Neuronal stem cell (in vitro differentiated cells): ENCODE measurements around the gene CNIH2.
"Not testable (repeated sequence)": the region's sequence is repeated elsewhere in the genome, so short reads cannot be mapped to it uniquely, and the experiment has no call there.

ENCODE experiments used
- DNase-seq: peaks from one replicate; pipeline ENCODE4 v3.0.0-alpha.2; 2013; ENCODE audit warnings: low spot score
- H2AFZ ChIP-seq: one replicate; pipeline ENCODE4 v1.6.1; 2013; ENCODE audit warnings: mild to moderate bottlenecking, low read length, inconsistent platforms
- H2AK5ac ChIP-seq: 2 replicates; pipeline ENCODE4 v1.6.1; 2013; ENCODE audit warnings: low read depth, mild to moderate bottlenecking, inconsistent platforms, low read length, moderate library complexity, mixed read lengths
- H2BK120ac ChIP-seq: 2 replicates; pipeline ENCODE4 v1.6.1; 2013; ENCODE audit warnings: low read depth, mild to moderate bottlenecking, inconsistent platforms, low read length, moderate library complexity, mixed read lengths
- H2BK12ac ChIP-seq: one replicate; pipeline ENCODE4 v1.6.1; 2013; ENCODE audit warnings: low read length, inconsistent platforms
- H2BK15ac ChIP-seq: 2 replicates; pipeline ENCODE4 v1.6.1; 2013; ENCODE audit warnings: mild to moderate bottlenecking, low read length, inconsistent platforms, mixed read lengths
- H2BK5ac ChIP-seq: one replicate; pipeline ENCODE4 v1.6.1; 2013; ENCODE audit warnings: inconsistent platforms, mild to moderate bottlenecking, low read length, moderate library complexity
- H3K14ac ChIP-seq: one replicate; pipeline ENCODE4 v1.6.1; 2013; ENCODE audit warnings: low read length, inconsistent platforms
- H3K18ac ChIP-seq: 2 replicates; pipeline ENCODE4 v1.6.1; 2013; ENCODE audit warnings: low read length, inconsistent platforms
- H3K23ac ChIP-seq: 2 replicates; pipeline ENCODE4 v1.6.1; 2013; ENCODE audit warnings: low read depth, mild to moderate bottlenecking, mixed read lengths, low read length, inconsistent platforms; ENCODE audit not compliant: poor library complexity
- H3K27ac ChIP-seq: replicated peaks from 3 replicates; pipeline ENCODE4 v1.5.1; 2013; ENCODE audit warnings: low read length, inconsistent platforms
- H3K27me3 ChIP-seq, 3 experiments: 2 replicates each; pipeline ENCODE4 v1.6.1; 2013; ENCODE audit warnings: low read length in 3 of 3, mild to moderate bottlenecking in 2 of 3, inconsistent platforms in 1 of 3, low read depth in 1 of 3, mixed read lengths in 1 of 3, moderate library complexity in 1 of 3; ENCODE audit not compliant: control insufficient read depth in 3 of 3, insufficient read depth in 3 of 3
- H3K36me3 ChIP-seq, 2 donors: replicated peaks in 1 of 2; 2 replicates each; pipeline ENCODE4 v1.6.1; 2013; ENCODE audit warnings: low read length in 2 of 2; ENCODE audit not compliant: control insufficient read depth in 2 of 2, insufficient read depth in 2 of 2
- H3K4ac ChIP-seq: 2 replicates; pipeline ENCODE4 v1.6.1; 2013; ENCODE audit warnings: inconsistent platforms, mild to moderate bottlenecking, low read length, moderate library complexity
- H3K4me1 ChIP-seq, 2 donors: 1 replicate in 1 of 2; 2 replicates in 1 of 2; pipeline ENCODE4 v1.6.1; 2013; ENCODE audit warnings: low read length in 2 of 2, low read depth in 1 of 2; ENCODE audit not compliant: control insufficient read depth in 2 of 2, insufficient read depth in 1 of 2
- H3K4me2 ChIP-seq: one replicate; pipeline ENCODE4 v1.6.1; 2013; ENCODE audit warnings: mild to moderate bottlenecking, low read length, inconsistent platforms; ENCODE audit not compliant: insufficient read depth, poor library complexity, severe bottlenecking
- H3K4me3 ChIP-seq, 2 donors: 2 replicates each; pipeline ENCODE4 v1.5.1; 2013; ENCODE audit warnings: low read length in 2 of 2, mild to moderate bottlenecking in 2 of 2, inconsistent platforms in 1 of 2, moderate library complexity in 1 of 2
- H3K79me1 ChIP-seq: one replicate; pipeline ENCODE4 v1.6.1; 2013; ENCODE audit warnings: low read depth, mild to moderate bottlenecking, inconsistent platforms, low read length, moderate library complexity
- H3K9ac ChIP-seq: one replicate; pipeline ENCODE4 v1.6.1; 2013; ENCODE audit warnings: mild to moderate bottlenecking, low read depth, low read length, inconsistent platforms; ENCODE audit not compliant: poor library complexity
- H3K9me3 ChIP-seq, 2 donors: replicated peaks in 1 of 2; 2 replicates each; pipeline versions ENCODE3 to v1.6.1; 2013; ENCODE audit warnings: low read length in 2 of 2, mild to moderate bottlenecking in 2 of 2, inconsistent platforms in 1 of 2, low read depth in 1 of 2, mixed read lengths in 1 of 2, moderate library complexity in 1 of 2; ENCODE audit not compliant: control insufficient read depth in 2 of 2, insufficient read depth in 1 of 2
- H4K8ac ChIP-seq: one replicate; pipeline ENCODE4 v1.6.1; 2013; ENCODE audit warnings: low read depth, mild to moderate bottlenecking, inconsistent platforms, low read length, moderate library complexity
- H4K91ac ChIP-seq: one replicate; pipeline ENCODE4 v1.6.1; 2013; ENCODE audit warnings: low read length, low read depth, mild to moderate bottlenecking, inconsistent platforms; ENCODE audit not compliant: poor library complexity
- WGBS, 2 donors: extraction: QIAGEN DNeasy Blood & Tissue Kit; methylation state at CpG; one replicate each; pipeline ENCODE4 v1.1.7; 2013; ENCODE audit warnings: missing lambda C conversion rate in 2 of 2, mixed read lengths in 1 of 2; ENCODE audit not compliant: insufficient read length in 2 of 2, insufficient replicate concordance in 1 of 2; ENCODE audit errors: extremely low coverage in 2 of 2; 5-methylcytosine and 5-hydroxymethylcytosine counted together

CNIH2 gene

DNA sequence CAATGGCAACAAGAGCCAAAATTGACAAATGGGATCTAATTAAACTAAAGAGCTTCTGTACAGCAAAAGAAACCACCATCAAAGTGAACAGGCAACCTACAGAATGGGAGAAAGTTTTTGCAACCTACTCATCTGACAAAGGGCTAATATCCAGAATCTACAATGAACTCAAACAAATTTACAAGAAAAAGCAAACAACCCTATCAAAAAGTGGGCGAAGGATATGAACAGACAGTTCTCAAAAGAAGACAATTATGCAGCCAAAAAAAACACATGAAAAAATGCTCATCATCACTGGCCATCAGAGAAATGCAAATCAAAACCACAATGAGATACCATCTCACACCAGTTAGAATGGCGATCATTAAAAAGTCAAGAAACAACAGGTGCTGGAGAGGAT is 42.3 kb downstream of the CNIH2 start:
- not testable (repeated sequence) for H3K4me2 ChIP-seq, H2BK12ac ChIP-seq, H3K27me3 ChIP-seq, H3K4ac ChIP-seq, H3K23ac ChIP-seq, H4K8ac ChIP-seq, H3K36me3 ChIP-seq, H2AFZ ChIP-seq, H3K18ac ChIP-seq, H3K9ac ChIP-seq, H2AK5ac ChIP-seq, H3K79me1 ChIP-seq, H3K4me3 ChIP-seq, H3K14ac ChIP-seq, H2BK120ac ChIP-seq, H4K91ac ChIP-seq, H3K9me3 ChIP-seq, H2BK5ac ChIP-seq, H2BK15ac ChIP-seq, H3K27ac ChIP-seq, DNase-seq
- H3K4me1 ChIP-seq: peaks cover 29 to 34% of the 10 kb centered on the region in 2 donors
- WGBS, 2 donors: no CpG with 5 or more reads among the region's 2 CpGs

DNA sequence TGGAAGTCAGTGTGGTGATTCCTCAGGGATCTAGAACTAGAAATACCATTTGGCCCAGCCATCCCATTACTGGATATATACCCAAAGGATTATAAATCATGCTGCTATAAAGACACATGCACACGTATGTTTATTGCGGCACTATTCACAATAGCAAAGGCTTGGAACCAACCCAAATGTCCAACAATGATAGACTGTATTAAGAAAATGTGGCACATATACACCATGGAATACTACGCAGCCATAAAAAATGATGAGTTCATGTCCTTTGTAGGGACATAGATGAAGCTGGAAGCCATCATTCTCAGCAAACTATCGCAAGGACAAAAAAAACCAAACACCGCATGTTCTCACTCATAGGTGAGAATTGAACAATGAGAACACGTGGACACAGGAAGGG is 42.8 kb downstream of the CNIH2 start:
- DNase-seq, H2AFZ ChIP-seq, H3K4me2 ChIP-seq, H4K91ac ChIP-seq, H4K8ac ChIP-seq, H3K79me1 ChIP-seq, H3K9ac ChIP-seq, H2BK15ac ChIP-seq, H2BK12ac ChIP-seq, H2BK5ac ChIP-seq, H3K14ac ChIP-seq, H3K23ac ChIP-seq, H3K4me3 ChIP-seq, H3K27me3 ChIP-seq, H2AK5ac ChIP-seq, H3K9me3 ChIP-seq, H3K27ac ChIP-seq, H2BK120ac ChIP-seq, H3K36me3 ChIP-seq, H3K4ac ChIP-seq, H3K18ac ChIP-seq: not testable (repeated sequence)
- H3K4me1 ChIP-seq: peaks cover 29 to 38% of the 10 kb centered on the region in 2 donors
- no CpG with 5 or more reads among the region's 6 CpGs for WGBS, 2 donors

DNA sequence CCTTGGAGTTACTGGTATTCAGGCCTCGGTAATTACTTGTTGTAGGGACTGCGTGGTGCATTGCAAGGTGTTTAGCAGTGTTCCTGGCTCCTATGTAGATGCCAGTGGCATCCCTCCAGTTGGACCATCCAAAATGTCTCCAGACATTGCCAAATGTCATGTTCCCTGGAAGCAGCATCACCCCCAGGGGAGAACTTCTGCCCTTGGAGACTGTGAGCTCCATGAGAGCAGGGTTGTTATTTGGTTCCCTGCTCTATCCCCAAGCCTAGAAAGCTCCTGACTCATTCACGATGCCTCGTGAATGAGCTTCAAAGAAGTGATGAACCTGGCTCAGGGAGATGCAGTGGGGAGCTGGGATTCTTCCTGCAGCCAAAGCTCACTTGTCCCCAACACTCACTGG is 43.6 kb downstream of the CNIH2 start:
- Histone ChIP-seq H2BK120ac (no peak overlapping the region), H2BK15ac (no peak overlapping the region), H3K9me3 (no peaks in the 10 kb centered on the region), H3K4me2 (no peak overlapping the region), H3K4me1 (peaks cover 35 to 44% of the 10 kb centered on the region in 2 donors), H3K27me3 (no peaks in the 10 kb centered on the region), H3K4me3 (no peak overlapping the region), H4K8ac (no peak overlapping the region), H3K27ac (no peak overlapping the region), H2BK5ac (no peak overlapping the region), H3K79me1 (no peaks in the 10 kb centered on the region), H2AFZ (no peak overlapping the region), H4K91ac (no peak overlapping the region), H3K14ac (no peak overlapping the region), H2AK5ac (no peak overlapping the region), H3K18ac (no peak overlapping the region), H3K23ac (no peak overlapping the region), H2BK12ac (no peak overlapping the region), H3K9ac (no peak overlapping the region), H3K36me3 (no peaks in the 10 kb centered on the region), H3K4ac (no peak overlapping the region)
- no CpG with 5 or more reads among the region's 4 CpGs for WGBS, 2 donors
- no peak for DNase-seq

DNA sequence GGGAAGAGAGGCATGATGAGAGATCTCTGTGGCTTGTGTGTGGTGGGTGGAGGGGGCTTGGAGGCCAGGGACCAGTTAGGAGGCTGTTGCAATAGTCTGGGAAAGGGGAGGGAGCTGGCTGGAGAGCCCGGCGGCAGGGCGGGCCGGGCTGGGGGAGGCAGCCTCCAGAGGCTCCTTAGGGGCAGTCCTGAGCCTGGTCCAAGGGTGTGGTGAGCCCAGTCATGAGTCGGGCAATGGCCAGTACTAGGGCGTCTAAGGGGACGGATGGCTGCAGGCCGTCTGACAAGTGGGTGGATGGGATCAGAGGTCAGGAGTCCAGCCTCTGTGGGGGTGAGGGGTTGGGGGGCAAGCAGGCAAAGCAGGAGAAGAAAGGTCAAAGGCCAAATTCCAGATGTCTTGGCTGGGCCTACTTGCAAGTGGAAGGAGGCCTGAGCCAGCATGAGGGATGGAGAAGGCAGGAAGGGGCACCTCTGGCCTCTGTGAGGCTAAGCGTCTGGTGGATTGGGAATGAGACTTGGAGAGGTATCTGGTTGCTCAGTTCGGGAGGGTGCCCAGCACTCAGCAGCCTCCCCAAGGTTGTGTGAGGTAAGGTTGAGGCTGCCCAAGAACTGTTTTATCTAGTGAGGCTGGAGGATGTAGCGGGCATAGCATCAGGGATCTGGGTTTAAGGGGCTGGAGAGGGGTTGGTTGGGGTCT is 44.9 kb downstream of the CNIH2 start:
- DNase-seq: no peak
- Histone ChIP-seq H3K79me1 (no peaks in the 10 kb centered on the region), H3K27ac (no peak overlapping the region), H2BK5ac (no peak overlapping the region), H2AK5ac (peak overlapping the region; percentile 57), H3K23ac (no peak overlapping the region), H3K18ac (peak overlapping the region; percentile 44), H3K14ac (no peak overlapping the region), H2BK12ac (no peak overlapping the region), H2BK15ac (peak overlapping the region; percentile 6), H3K4me3 (no peak overlapping the region), H3K4me1 (peaks cover 29 to 45% of the 10 kb centered on the region in 2 donors), H3K4me2 (no peak overlapping the region), H3K36me3 (no peaks in the 10 kb centered on the region), H4K91ac (peak overlapping the region; percentile 44), H2BK120ac (no peak overlapping the region), H4K8ac (no peak overlapping the region), H3K27me3 (no peaks in the 10 kb centered on the region), H3K9me3 (no peaks in the 10 kb centered on the region), H3K9ac (no peak overlapping the region), H3K4ac (no peak overlapping the region), H2AFZ (no peak overlapping the region)
- WGBS, 2 donors: no CpG with 5 or more reads among the region's 11 CpGs
